Activated naive CD8-positive, alpha-beta T cell (primary cell): ENCODE results near the gene CPB2.
A peak's percentile ranks its signal among the peaks of the same experiment; 100 is the strongest.

Experiments
- H3K27ac Mint-ChIP-seq: one replicate; pipeline ENCODE4 v1.8.0; 2021; ENCODE audit warnings: mixed read lengths
- H3K27me3 Mint-ChIP-seq: one replicate; pipeline ENCODE4 v1.8.0; 2021; ENCODE audit warnings: mixed read lengths
- H3K36me3 Mint-ChIP-seq: one replicate; pipeline ENCODE4 v1.8.0; 2021; ENCODE audit warnings: mixed read lengths
- H3K4me1 Mint-ChIP-seq: one replicate; pipeline ENCODE4 v1.8.0; 2021; ENCODE audit warnings: low read depth, mixed read lengths
- H3K4me3 Mint-ChIP-seq: one replicate; pipeline ENCODE4 v1.8.0; 2021; ENCODE audit warnings: mild to moderate bottlenecking, mixed read lengths
- H3K9me3 Mint-ChIP-seq: one replicate; pipeline ENCODE4 v1.8.0; 2021; ENCODE audit warnings: low read depth, mixed read lengths

CPB2 gene, protein sequence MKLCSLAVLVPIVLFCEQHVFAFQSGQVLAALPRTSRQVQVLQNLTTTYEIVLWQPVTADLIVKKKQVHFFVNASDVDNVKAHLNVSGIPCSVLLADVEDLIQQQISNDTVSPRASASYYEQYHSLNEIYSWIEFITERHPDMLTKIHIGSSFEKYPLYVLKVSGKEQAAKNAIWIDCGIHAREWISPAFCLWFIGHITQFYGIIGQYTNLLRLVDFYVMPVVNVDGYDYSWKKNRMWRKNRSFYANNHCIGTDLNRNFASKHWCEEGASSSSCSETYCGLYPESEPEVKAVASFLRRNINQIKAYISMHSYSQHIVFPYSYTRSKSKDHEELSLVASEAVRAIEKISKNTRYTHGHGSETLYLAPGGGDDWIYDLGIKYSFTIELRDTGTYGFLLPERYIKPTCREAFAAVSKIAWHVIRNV

GRCh38 chr13:46104868-46105267 lies at the start of gene CPB2:
Gene CPB2 (minus strand): TSS chr13:46105033. CDS start chr13:46105009, 24 bp downstream.
- H3K4me3 Mint-ChIP-seq, result no peak within 1 kb of the TSS
- H3K9me3 Mint-ChIP-seq, result no peaks in the 10 kb centered on the region
- peaks cover 11% of the 10 kb centered on the region for H3K4me1 Mint-ChIP-seq
- no peak within 1 kb of the TSS for H3K27ac Mint-ChIP-seq
- peaks cover 8% of the 10 kb centered on the region for H3K27me3 Mint-ChIP-seq
- H3K36me3 Mint-ChIP-seq, result peaks cover 2% of the 10 kb centered on the region

GRCh38 chr13:46154136-46154801 lies 49.4 kb upstream of the CPB2 start:
- Mint-ChIP-seq H3K27me3 (no peaks in the 10 kb centered on the region), H3K9me3 (no peaks in the 10 kb centered on the region), H3K4me1 (peaks cover 51% of the 10 kb centered on the region), H3K27ac (peak overlapping the region; percentile 76), H3K36me3 (peaks cover 36% of the 10 kb centered on the region), H3K4me3 (no peak overlapping the region)

GRCh38 chr13:46152627-46153328 lies 47.9 kb upstream of the CPB2 start:
- no peaks in the 10 kb centered on the region for H3K9me3 Mint-ChIP-seq
- H3K27ac Mint-ChIP-seq, result peak overlapping the region; percentile 85
- H3K4me3 Mint-ChIP-seq, result peak overlapping the region; percentile 4
- H3K27me3 Mint-ChIP-seq, result no peaks in the 10 kb centered on the region
- peaks cover 45% of the 10 kb centered on the region for H3K4me1 Mint-ChIP-seq
- H3K36me3 Mint-ChIP-seq, result peaks cover 30% of the 10 kb centered on the region

DNA sequence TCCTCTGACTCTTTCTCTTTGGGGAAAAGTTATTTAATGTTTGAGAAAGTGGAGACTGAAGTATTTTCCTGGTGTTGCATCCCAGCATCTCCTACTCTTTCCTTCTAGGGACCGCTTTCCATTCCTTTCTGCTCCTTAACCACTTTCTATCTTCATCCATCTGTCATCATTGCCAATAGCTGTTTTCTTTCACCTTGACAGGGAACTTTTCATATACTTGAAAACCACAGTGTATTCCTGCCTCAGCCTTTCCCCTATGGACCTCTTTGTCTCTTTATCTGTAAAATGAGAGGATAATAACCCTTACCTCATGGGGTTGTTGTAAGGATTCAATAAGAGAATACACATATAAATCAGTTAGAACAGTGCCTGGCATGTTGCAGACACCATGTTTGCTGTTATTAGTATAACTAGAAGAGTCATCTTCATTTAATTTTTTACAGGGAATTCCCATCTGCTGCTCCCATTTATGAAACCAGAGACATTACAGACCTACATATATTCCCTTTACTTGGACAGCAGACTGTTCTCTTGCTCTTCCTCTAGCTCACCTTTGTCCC lies 45.4 kb upstream of the CPB2 start:
- peak overlapping the region; percentile 97 for H3K27ac Mint-ChIP-seq
- peaks cover 42% of the 10 kb centered on the region for H3K4me1 Mint-ChIP-seq
- peaks cover 25% of the 10 kb centered on the region for H3K36me3 Mint-ChIP-seq
- no peaks in the 10 kb centered on the region for H3K9me3 Mint-ChIP-seq
- H3K4me3 Mint-ChIP-seq, result peak overlapping the region; percentile 65
- no peaks in the 10 kb centered on the region for H3K27me3 Mint-ChIP-seq

DNA sequence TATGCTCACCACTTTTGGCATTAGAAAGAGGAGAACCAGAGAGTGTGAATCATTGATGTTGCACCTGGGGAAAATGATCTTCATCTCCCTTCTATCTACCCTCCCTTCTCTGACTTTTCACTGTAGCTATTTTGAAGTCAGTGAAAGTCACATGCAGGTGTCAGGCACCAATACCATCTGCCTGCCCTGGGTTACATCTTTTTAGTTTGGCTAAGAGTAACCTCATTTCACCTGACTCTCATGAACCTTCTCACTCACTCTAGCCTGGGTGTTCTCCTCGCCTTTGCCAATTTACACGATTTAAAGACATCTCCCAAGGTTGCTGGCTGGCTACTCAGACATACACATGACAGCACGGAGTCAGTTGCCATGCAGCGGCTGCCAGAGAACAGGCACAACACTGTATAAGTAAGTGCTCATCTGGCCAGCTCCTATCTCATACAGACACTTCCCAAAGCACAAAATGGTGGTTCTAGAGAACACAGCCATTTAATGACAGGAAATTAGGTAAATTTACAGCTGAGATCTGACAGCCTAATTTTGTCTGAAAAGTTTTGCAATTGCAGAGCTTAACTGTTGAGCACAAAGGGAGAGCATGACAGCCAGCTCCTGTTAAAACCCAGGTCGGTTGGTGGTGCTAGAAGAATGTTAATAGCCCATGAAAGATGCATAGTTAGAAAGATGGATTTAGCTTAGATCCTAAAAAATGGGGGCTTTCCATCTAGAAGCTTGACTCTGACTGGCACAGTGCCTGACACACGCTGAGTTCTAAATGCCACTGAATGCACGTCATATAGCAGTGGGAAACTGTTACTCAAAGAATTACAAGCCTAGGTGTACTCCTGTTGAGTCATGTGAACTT lies 44.7 kb upstream of the CPB2 start:
- no peaks in the 10 kb centered on the region for H3K9me3 Mint-ChIP-seq
- peaks cover 28% of the 10 kb centered on the region for H3K36me3 Mint-ChIP-seq
- peak overlapping the region; percentile 97 for H3K27ac Mint-ChIP-seq
- no peaks in the 10 kb centered on the region for H3K27me3 Mint-ChIP-seq
- H3K4me1 Mint-ChIP-seq, result peaks cover 42% of the 10 kb centered on the region
- H3K4me3 Mint-ChIP-seq, result peak overlapping the region; percentile 33

- Mint-ChIP-seq H3K27me3 (no peaks in the 10 kb centered on the region), H3K27ac (peak overlapping the region; percentile 29), H3K4me3 (no peak overlapping the region), H3K4me1 (peaks cover 28% of the 10 kb centered on the region), H3K36me3 (peaks cover 13% of the 10 kb centered on the region), H3K9me3 (no peaks in the 10 kb centered on the region)
Measured at GRCh38 chr13:46146898-46147297, 42.1 kb upstream of the CPB2 start.

DNA sequence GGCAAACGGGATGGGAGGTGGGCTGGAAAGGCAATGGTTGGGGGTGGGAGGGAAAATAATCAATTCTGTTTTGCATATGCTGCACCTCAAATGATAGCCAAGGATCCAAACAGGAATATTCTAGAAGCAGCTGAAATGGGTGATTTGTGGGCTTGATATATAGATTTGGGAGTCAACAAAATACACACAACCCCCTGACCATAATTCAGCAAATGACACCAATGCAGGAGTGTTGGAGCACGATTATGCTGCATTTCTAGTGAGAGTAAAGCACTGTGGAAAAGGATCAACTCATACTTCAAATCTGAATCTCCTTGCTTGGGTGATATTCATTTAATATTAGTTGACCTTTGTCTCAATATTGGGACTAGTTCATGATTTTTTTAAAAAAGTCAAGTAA lies 41.1 kb upstream of the CPB2 start:
- peaks cover 28% of the 10 kb centered on the region for H3K4me1 Mint-ChIP-seq
- no peaks in the 10 kb centered on the region for H3K9me3 Mint-ChIP-seq
- H3K4me3 Mint-ChIP-seq, result no peak overlapping the region
- H3K27me3 Mint-ChIP-seq, result no peaks in the 10 kb centered on the region
- no peak overlapping the region for H3K27ac Mint-ChIP-seq
- H3K36me3 Mint-ChIP-seq, result peaks cover 13% of the 10 kb centered on the region

GRCh38 chr13:46145135-46145534 lies 40.3 kb upstream of the CPB2 start:
- H3K36me3 Mint-ChIP-seq, result peaks cover 14% of the 10 kb centered on the region
- no peaks in the 10 kb centered on the region for H3K27me3 Mint-ChIP-seq
- no peaks in the 10 kb centered on the region for H3K9me3 Mint-ChIP-seq
- peaks cover 28% of the 10 kb centered on the region for H3K4me1 Mint-ChIP-seq
- H3K4me3 Mint-ChIP-seq, result no peak overlapping the region
- H3K27ac Mint-ChIP-seq, result peak overlapping the region; percentile 41

DNA sequence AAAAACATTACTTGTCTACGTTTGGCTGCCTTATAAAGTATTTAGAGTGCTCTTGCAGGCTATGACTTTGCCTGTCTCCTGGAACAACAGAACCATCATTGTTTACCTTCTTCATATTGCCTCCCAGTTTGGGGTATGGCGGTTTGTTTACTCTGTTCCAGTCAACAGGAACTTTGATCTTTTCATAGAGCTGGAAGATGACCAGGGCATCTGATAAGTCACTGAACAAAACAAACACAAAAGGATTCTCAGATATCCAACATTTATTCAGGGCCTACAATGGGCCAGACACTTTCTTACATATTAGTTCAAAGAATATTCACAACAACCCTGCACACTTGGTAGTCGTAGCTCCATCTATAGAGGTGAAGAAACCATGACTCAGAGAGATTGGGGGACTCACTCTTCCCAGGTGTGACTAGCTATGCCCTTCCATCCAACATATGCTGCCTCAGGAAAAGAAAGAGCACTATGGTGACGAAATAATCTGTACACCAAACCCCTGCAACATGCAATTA lies 38.4 kb upstream of the CPB2 start:
- no peaks in the 10 kb centered on the region for H3K9me3 Mint-ChIP-seq
- H3K36me3 Mint-ChIP-seq, result peaks cover 10% of the 10 kb centered on the region
- no peak overlapping the region for H3K4me3 Mint-ChIP-seq

DNA sequence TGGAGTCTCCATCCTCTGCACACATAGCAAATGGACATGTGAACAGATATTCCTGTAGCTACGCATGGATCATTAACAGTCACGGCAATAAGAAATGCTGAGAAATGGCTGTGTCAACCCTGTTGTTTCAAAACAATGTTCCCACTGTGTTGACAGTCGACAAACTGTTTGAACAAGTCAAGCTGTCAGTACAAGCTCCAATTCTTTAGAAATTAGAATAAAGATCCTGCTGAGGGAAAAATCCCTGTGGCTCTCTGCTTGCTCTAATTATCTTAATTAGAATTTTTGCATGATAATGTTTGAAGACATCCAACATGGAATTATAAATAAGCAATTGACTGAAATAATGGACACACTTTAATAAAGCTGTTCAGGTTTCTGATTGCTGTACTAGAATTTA lies 37.9 kb upstream of the CPB2 start:
- H3K36me3 Mint-ChIP-seq, result peaks cover 10% of the 10 kb centered on the region
- H3K27ac Mint-ChIP-seq, result peak overlapping the region; percentile 41
- no peaks in the 10 kb centered on the region for H3K9me3 Mint-ChIP-seq
- no peak overlapping the region for H3K4me3 Mint-ChIP-seq
- no peaks in the 10 kb centered on the region for H3K27me3 Mint-ChIP-seq
- peaks cover 25% of the 10 kb centered on the region for H3K4me1 Mint-ChIP-seq

More for the DNA sequence above, 38.4 kb upstream of the CPB2 start:
- H3K27ac Mint-ChIP-seq, result peak overlapping the region; percentile 41
- no peaks in the 10 kb centered on the region for H3K27me3 Mint-ChIP-seq
- peaks cover 23% of the 10 kb centered on the region for H3K4me1 Mint-ChIP-seq

- H3K4me3 Mint-ChIP-seq, result peak overlapping the region; percentile 10
Measured at GRCh38 chr13:46140044-46140443, 35.2 kb upstream of the CPB2 start.

DNA sequence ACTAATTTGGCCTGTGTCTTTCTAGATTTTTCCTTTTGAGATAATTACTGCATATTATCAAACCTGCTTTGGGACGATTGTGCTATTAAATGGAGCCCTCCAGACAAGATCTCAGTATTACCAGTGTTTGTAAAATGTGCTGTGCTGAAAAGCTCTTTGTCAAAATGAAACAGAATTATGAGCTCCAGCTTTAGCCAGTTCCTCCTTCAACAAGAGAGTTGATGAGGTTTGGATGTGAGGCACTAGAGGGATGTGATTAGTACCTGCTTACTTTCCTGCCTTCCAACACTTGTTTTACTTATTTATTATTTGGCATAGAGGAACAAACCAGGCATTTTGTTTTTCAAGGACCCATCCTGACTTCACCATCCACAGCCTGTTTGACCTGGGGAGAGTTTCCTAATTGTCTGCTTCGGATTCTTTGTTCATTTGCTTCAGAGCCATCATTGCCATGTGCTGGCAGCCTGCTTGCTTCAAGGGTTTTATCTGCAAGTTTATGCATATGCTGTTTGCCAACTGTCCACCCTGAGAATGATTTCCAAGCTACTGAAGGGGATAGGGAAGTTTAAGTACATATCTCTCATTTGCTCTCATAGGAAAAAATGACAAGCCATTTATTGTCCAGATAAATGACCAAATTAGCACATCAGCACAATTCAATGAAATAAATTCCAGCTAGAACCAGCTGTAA lies 32.9 kb upstream of the CPB2 start:
- Mint-ChIP-seq H3K9me3 (no peaks in the 10 kb centered on the region), H3K36me3 (peaks cover 7% of the 10 kb centered on the region), H3K27me3 (no peaks in the 10 kb centered on the region), H3K4me3 (no peak overlapping the region), H3K27ac (peak overlapping the region; percentile 78), H3K4me1 (peaks cover 25% of the 10 kb centered on the region)

More at GRCh38 chr13:46140044-46140443, 35.2 kb upstream of the CPB2 start:
- H3K27ac Mint-ChIP-seq, result peak overlapping the region; percentile 89
- H3K9me3 Mint-ChIP-seq, result no peaks in the 10 kb centered on the region
- H3K27me3 Mint-ChIP-seq, result no peaks in the 10 kb centered on the region
- H3K36me3 Mint-ChIP-seq, result peaks cover 10% of the 10 kb centered on the region
- H3K4me1 Mint-ChIP-seq, result peaks cover 25% of the 10 kb centered on the region

DNA sequence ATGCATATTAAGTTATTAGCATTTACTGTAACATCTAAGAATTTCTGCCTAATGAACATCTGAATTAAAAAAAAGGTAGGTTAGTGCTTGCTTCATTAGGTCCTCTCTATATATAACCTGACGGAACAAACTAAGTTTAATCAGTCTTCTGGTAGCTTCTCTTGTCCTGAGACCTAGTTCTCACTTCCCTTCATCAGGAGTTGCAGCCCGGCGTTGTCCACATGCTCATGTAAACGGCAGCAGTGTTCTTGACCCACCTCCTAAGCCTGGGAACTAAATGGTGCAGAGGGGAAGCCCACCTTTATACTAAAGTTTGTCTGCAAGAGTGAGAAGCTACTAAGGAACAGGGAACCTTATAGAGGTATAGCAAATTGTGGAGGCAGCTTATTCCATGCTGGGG lies 31.9 kb upstream of the CPB2 start:
- Mint-ChIP-seq H3K4me3 (no peak overlapping the region), H3K27ac (peak overlapping the region; percentile 64), H3K27me3 (no peaks in the 10 kb centered on the region), H3K36me3 (peaks cover 7% of the 10 kb centered on the region), H3K4me1 (peaks cover 26% of the 10 kb centered on the region), H3K9me3 (no peaks in the 10 kb centered on the region)
